SK-N-SH (cell line): ENCODE results near the gene SLC38A8. TPM values are rescaled to one million over a fixed set of nuclear protein-coding genes. Genes with fewer than 3 reads are reported as not detected.

Source experiments
- CTCF ChIA-PET: fragments of 300-600, 350-600 bp; formaldehyde crosslinking; extraction: SDS; loops from one replicate; lab custom pipeline; 2021; lab: Yijun Ruan, JAX
- POLR2A ChIA-PET: fragments of 350-600 bp; sonication (Branson Sonifier 250); formaldehyde crosslinking; extraction: SDS; loops from one replicate; lab custom pipeline; 2020; ENCODE audit warnings: antibody characterized with exemption, inconsistent platforms; lab: Yijun Ruan, JAX
- DNase-seq: peaks from one replicate; pipeline ENCODE4 v3.0.0; 2012
- H2AFZ ChIP-seq: fragments of 200-600 bp; sonication (generic); 2 replicates; pipeline ENCODE4 v1.8.1; 2016; ENCODE audit warnings: antibody characterized with exemption, mild to moderate bottlenecking, low read depth
- H3F3A ChIP-seq: fragments of 200-600 bp; sonication (generic); replicated peaks from 2 replicates; pipeline ENCODE3; 2016; ENCODE audit warnings: antibody characterized with exemption, mild to moderate bottlenecking; ENCODE audit not compliant: insufficient read depth
- H3K27ac ChIP-seq, 2 experiments: fragments of 200-500 bp in 1 of 2; fragments of 200-600 bp in 1 of 2; sonication (Bioruptor generic) in 1 of 2; sonication (generic), shearing (Covaris generic) in 1 of 2; 2 replicates each; pipeline versions ENCODE4 v1.5.1 to v1.6.1; 2014 to 2016; ENCODE audit warnings: low read depth in 2 of 2, inconsistent platforms in 1 of 2, low read length in 1 of 2, mild to moderate bottlenecking in 1 of 2, mixed read lengths in 1 of 2
- H3K27me3 ChIP-seq: fragments of 200-600 bp; sonication (generic), shearing (Covaris generic); 2 replicates; pipeline ENCODE4 v1.6.1; 2016; ENCODE audit warnings: mixed run types; ENCODE audit not compliant: insufficient read depth
- H3K36me3 ChIP-seq, 2 experiments: fragments of 200-500 bp in 1 of 2; fragments of 200-600 bp in 1 of 2; sonication (Bioruptor generic) in 1 of 2; sonication (generic) in 1 of 2; replicated peaks in 1 of 2; 2 replicates each; pipeline versions ENCODE3 to v1.5.1; 2014 to 2016; ENCODE audit warnings: low read length in 1 of 2, mild to moderate bottlenecking in 1 of 2; ENCODE audit not compliant: insufficient read depth in 2 of 2, control insufficient read depth in 1 of 2
- H3K4me1 ChIP-seq, 2 experiments: fragments of 200-500 bp in 1 of 2; fragments of 200-600 bp in 1 of 2; sonication (Bioruptor generic) in 1 of 2; sonication (generic), shearing (Covaris generic) in 1 of 2; 2 replicates each; pipeline versions ENCODE4 v1.5.1 to v1.6.1; 2014 to 2016; ENCODE audit warnings: low read depth in 1 of 2, low read length in 1 of 2, mixed run types in 1 of 2; ENCODE audit not compliant: insufficient read depth in 2 of 2, control insufficient read depth in 1 of 2
- H3K4me2 ChIP-seq: fragments of 200-600 bp; sonication (generic), shearing (Covaris generic); 2 replicates; pipeline ENCODE4 v1.6.1; 2017; ENCODE audit warnings: mixed run types
- H3K4me3 ChIP-seq, 2 experiments: fragments of 200-500 bp in 1 of 2; fragments of 200-600 bp in 1 of 2; sonication (Bioruptor generic) in 1 of 2; sonication (generic), shearing (Covaris generic) in 1 of 2; 2 replicates each; pipeline versions ENCODE4 v1.5.1 to v1.8.1; 2014 to 2016; ENCODE audit warnings: low read depth in 2 of 2, inconsistent platforms in 1 of 2, low read length in 1 of 2, mild to moderate bottlenecking in 1 of 2, mixed read lengths in 1 of 2, moderate library complexity in 1 of 2
- H3K79me2 ChIP-seq: fragments of 200-600 bp; sonication (generic); 2 replicates; pipeline ENCODE4 v1.8.1; 2017; ENCODE audit warnings: mild to moderate bottlenecking; ENCODE audit not compliant: insufficient read depth
- H3K9ac ChIP-seq: fragments of 200-600 bp; sonication (generic); 2 replicates; pipeline ENCODE4 v1.6.1; 2017; ENCODE audit warnings: mixed run types
- H3K9me2 ChIP-seq: fragments of 200-600 bp; sonication (generic); 2 replicates; pipeline ENCODE4 v1.6.1; 2017; ENCODE audit warnings: mixed run types
- H3K9me3 ChIP-seq: fragments of 200-600 bp; sonication (generic); 2 replicates; pipeline ENCODE4 v1.6.1; 2017; ENCODE audit warnings: mixed run types, mild to moderate bottlenecking, moderate library complexity
- H4K20me1 ChIP-seq: fragments of 200-600 bp; sonication (generic); 2 replicates; pipeline ENCODE4 v1.6.1; 2017; ENCODE audit warnings: mild to moderate bottlenecking, mixed run types; ENCODE audit not compliant: insufficient read depth
- CHD2 ChIP-seq: fragments of 150-350 bp; IDR thresholded peaks from 2 replicates; pipeline ENCODE4 v1.6.1; 2018; ENCODE audit warnings: low read length; ENCODE audit not compliant: partially characterized antibody
- EP300 ChIP-seq, 2 experiments: IDR thresholded peaks; 2 replicates each; pipeline versions ENCODE4 v1.4.0 to v1.6.1; 2012; ENCODE audit warnings: borderline replicate concordance in 1 of 2, low read depth in 1 of 2, low read length in 1 of 2
- FOXJ3 ChIP-seq: sonication (generic); formaldehyde crosslinking; IDR thresholded peaks from 2 replicates; pipeline ENCODE4 v1.5.1; 2020; ENCODE audit warnings: mild to moderate bottlenecking, missing genetic modification reagents
- FOXM1 ChIP-seq: IDR thresholded peaks from 2 replicates; pipeline ENCODE4 v1.4.0; 2012; ENCODE audit warnings: low read depth, mild to moderate bottlenecking
- GATA2 ChIP-seq: sonication (generic); formaldehyde crosslinking; IDR thresholded peaks from 2 replicates; pipeline ENCODE4 v1.5.0; 2020; ENCODE audit warnings: mild to moderate bottlenecking, missing genetic modification reagents
- IRF3 ChIP-seq: fragments of 150-350 bp; IDR thresholded peaks from 2 replicates; pipeline ENCODE4 v1.6.1; 2016; ENCODE audit warnings: mild to moderate bottlenecking, low read depth, low read length
- JUND ChIP-seq: IDR thresholded peaks from 2 replicates; pipeline ENCODE4 v1.4.0; 2012
- NFIC ChIP-seq: IDR thresholded peaks from 2 replicates; pipeline ENCODE4 v1.4.0; 2012; ENCODE audit warnings: borderline replicate concordance
- NRF1 ChIP-seq: IDR thresholded peaks from 2 replicates; pipeline ENCODE4 v1.6.1; 2012; ENCODE audit warnings: low read depth, mild to moderate bottlenecking, low read length
- POLR2AphosphoS5 ChIP-seq: IDR thresholded peaks from 2 replicates; pipeline ENCODE4 v1.6.1; 2012; ENCODE audit warnings: low read depth, low read length
- REST ChIP-seq: IDR thresholded peaks from 2 replicates; pipeline ENCODE4 v1.6.1; 2012; ENCODE audit warnings: mild to moderate bottlenecking, low read depth, low read length, moderate library complexity
- RFX5 ChIP-seq: IDR thresholded peaks from 2 replicates; pipeline ENCODE4 v1.6.1; 2012; ENCODE audit warnings: mild to moderate bottlenecking, improper control_type of control experiment, low read length
- SIN3A ChIP-seq: IDR thresholded peaks from 2 replicates; pipeline ENCODE4 v1.6.1; 2012; ENCODE audit warnings: low read depth, mild to moderate bottlenecking, low read length, moderate library complexity, borderline replicate concordance
- TCF12 ChIP-seq: IDR thresholded peaks from 2 replicates; pipeline ENCODE4 v1.4.0; 2012
- USF2 ChIP-seq: fragments of 150-350 bp; IDR thresholded peaks from 2 replicates; pipeline ENCODE4 v1.6.1; 2017; ENCODE audit warnings: antibody characterized with exemption, low read length, low read depth, borderline replicate concordance
- WGBS: methylation state at CpG from one replicate; pipeline ENCODE4 v1.1.6; 2017; ENCODE audit warnings: low lambda C conversion rate; 5-methylcytosine and 5-hydroxymethylcytosine counted together
- polyA plus RNA-seq, 3 experiments: library from polyadenylated mRNA; depleted of rRNA; stranded (reverse); fragments of >200 nt; gene quantifications; 2 replicates each; pipeline ENCODE4 v1.2.3, GENCODE V29; 2012
- TF ChIP-seq, protein P1 (sequence below): IDR thresholded peaks from 2 replicates; pipeline ENCODE4 v1.4.0; 2012; ENCODE audit warnings: low read depth, borderline replicate concordance
- TF ChIP-seq, protein P2 (sequence below): IDR thresholded peaks from 2 replicates; pipeline ENCODE4; 2012
- TF ChIP-seq, protein P3 (sequence below): IDR thresholded peaks from 2 replicates; pipeline ENCODE4 v1.4.0; 2012; ENCODE audit warnings: low read depth

The SLC38A8 gene
- polyA plus RNA-seq, 1 of the 3 experiments (the other 2 are of a cell fraction), result not detected

- no peaks in the 10 kb centered on the region for H3K9me2 ChIP-seq
- no peak overlapping the region for H2AFZ ChIP-seq
- H3K27ac ChIP-seq, result no peak overlapping the region
- H3F3A ChIP-seq, result no peaks in the 10 kb centered on the region
- H3K36me3 ChIP-seq, result no peaks in the 10 kb centered on the region
- TF ChIP-seq, protein P1, sequence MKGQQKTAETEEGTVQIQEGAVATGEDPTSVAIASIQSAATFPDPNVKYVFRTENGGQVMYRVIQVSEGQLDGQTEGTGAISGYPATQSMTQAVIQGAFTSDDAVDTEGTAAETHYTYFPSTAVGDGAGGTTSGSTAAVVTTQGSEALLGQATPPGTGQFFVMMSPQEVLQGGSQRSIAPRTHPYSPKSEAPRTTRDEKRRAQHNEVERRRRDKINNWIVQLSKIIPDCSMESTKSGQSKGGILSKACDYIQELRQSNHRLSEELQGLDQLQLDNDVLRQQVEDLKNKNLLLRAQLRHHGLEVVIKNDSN, result no peak
- TF ChIP-seq RFX5 (no peak), CHD2 (no peak), USF2 (no peak), JUND (no peak), NFIC (no peak), TCF12 (no peak), GATA2 (CRISPR knock-in tag) (no peak), SIN3A (no peak)
- TF ChIP-seq, protein P2, sequence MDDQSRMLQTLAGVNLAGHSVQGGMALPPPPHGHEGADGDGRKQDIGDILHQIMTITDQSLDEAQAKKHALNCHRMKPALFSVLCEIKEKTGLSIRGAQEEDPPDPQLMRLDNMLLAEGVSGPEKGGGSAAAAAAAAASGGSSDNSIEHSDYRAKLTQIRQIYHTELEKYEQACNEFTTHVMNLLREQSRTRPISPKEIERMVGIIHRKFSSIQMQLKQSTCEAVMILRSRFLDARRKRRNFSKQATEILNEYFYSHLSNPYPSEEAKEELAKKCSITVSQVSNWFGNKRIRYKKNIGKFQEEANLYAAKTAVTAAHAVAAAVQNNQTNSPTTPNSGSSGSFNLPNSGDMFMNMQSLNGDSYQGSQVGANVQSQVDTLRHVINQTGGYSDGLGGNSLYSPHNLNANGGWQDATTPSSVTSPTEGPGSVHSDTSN, result no peak
- TF ChIP-seq, protein P3, sequence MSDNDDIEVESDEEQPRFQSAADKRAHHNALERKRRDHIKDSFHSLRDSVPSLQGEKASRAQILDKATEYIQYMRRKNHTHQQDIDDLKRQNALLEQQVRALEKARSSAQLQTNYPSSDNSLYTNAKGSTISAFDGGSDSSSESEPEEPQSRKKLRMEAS, result no peak
- no peak for DNase-seq
- no peaks in the 10 kb centered on the region for H3K79me2 ChIP-seq
- no peaks in the 10 kb centered on the region for H4K20me1 ChIP-seq
- H3K4me2 ChIP-seq, result no peak overlapping the region
- ChIA-PET POLR2A (no interaction called here), CTCF (interaction anchor here (0.8 to 1.4 kb wide), 2 partner anchors 37 to 61 kb away, joined by 3 read pairs; no protein-coding TSS in a partner anchor)
- H3K27me3 ChIP-seq, result no peaks in the 10 kb centered on the region
- WGBS, result 88% methylated on average over 15 of the region's 15 CpGs
- H3K4me3 ChIP-seq, result no peak overlapping the region
- H3K9me3 ChIP-seq, result no peaks in the 10 kb centered on the region
- H3K4me1 ChIP-seq, result no peaks in the 10 kb centered on the region
- H3K9ac ChIP-seq, result no peak overlapping the region
These were observed 15.0 kb downstream of the SLC38A8 start for GRCh38 chr16:84027625-84028024.

- H3K27ac ChIP-seq, result no peak overlapping the region
- ChIA-PET CTCF (interaction anchor here (1.4 kb wide), 1 partner anchor 38 kb away, joined by 3 read pairs; no protein-coding TSS in a partner anchor), POLR2A (no interaction called here)
- H3K27me3 ChIP-seq, result no peaks in the 10 kb centered on the region
- no peak for DNase-seq
- WGBS, result 78% methylated on average over 10 of the region's 10 CpGs
- no peaks in the 10 kb centered on the region for H3K9me3 ChIP-seq
- H2AFZ ChIP-seq, result no peak overlapping the region
- H4K20me1 ChIP-seq, result no peaks in the 10 kb centered on the region
- H3K4me3 ChIP-seq, result no peak overlapping the region
- H3K4me2 ChIP-seq, result no peak overlapping the region
- no peaks in the 10 kb centered on the region for H3K9me2 ChIP-seq
- H3K4me1 ChIP-seq, result no peaks in the 10 kb centered on the region
- H3K79me2 ChIP-seq, result no peaks in the 10 kb centered on the region
- no peaks in the 10 kb centered on the region for H3K36me3 ChIP-seq
- H3K9ac ChIP-seq, result no peak overlapping the region
- no peaks in the 10 kb centered on the region for H3F3A ChIP-seq
- TF ChIP-seq IRF3 (no peak), GATA2 (CRISPR knock-in tag) (no peak), POLR2AphosphoS5 (no peak), FOXM1 (no peak), EP300 (IDR thresholded peaks at IDR 0.05; ENCODE audit: borderline replicate concordance in 1 of 2, low read depth in 1 of 2, low read length in 1 of 2) (no peak), REST (no peak), NRF1 (no peak), NFIC (no peak), FOXJ3 (CRISPR knock-in tag) (no peak)
- TF ChIP-seq, protein P1, result no peak
- TF ChIP-seq, protein P2, result no peak
These were observed 16.0 kb downstream of the SLC38A8 start for GRCh38 chr16:84026606-84027005.
